Activated CD4-positive, CD25-positive, alpha-beta regulatory T cell treated with anti-CD3 and anti-CD28 coated beads, Interleukin-2, amount 50 U/mL, for 72 hours (primary cell): ENCODE data around the gene SDF4.
"Not testable (repeated sequence)": the region's sequence is repeated elsewhere in the genome, so short reads cannot be mapped to it uniquely, and the experiment has no call there.

Source experiments
- DNase-seq: peaks from one replicate; pipeline ENCODE4 v3.0.0; 2021

The SDF4 gene

GRCh38 chr1:1196431-1197187, 35.2 kb downstream of the SDF4 start:
- DNase-seq: no peak

GRCh38 chr1:1195726-1196125, 36.1 kb downstream of the SDF4 start:
- DNase-seq: not testable (repeated sequence)

- no peak for DNase-seq
Observed at GRCh38 chr1:1194723-1195122, 37.1 kb downstream of the SDF4 start.

GRCh38 chr1:1191734-1192133, 40.1 kb downstream of the SDF4 start:
- no peak for DNase-seq

- no peak for DNase-seq
Observed at GRCh38 chr1:1189111-1189510, 42.7 kb downstream of the SDF4 start.

GRCh38 chr1:1187938-1188337, 43.9 kb downstream of the SDF4 start:
- no peak for DNase-seq

GRCh38 chr1:1185101-1185765, 46.6 kb downstream of the SDF4 start:
- DNase-seq: no peak

GRCh38 chr1:1183833-1184775, 47.7 kb downstream of the SDF4 start:
- no peak for DNase-seq

GRCh38 chr1:1183221-1183747, 48.5 kb downstream of the SDF4 start:
- DNase-seq: no peak

GRCh38 chr1:1182491-1183220, 49.1 kb downstream of the SDF4 start:
- DNase-seq: no peak

- DNase-seq: no peak
Observed at GRCh38 chr1:1181938-1182410, 49.8 kb downstream of the SDF4 start.

- no peak for DNase-seq
Observed at GRCh38 chr1:1181129-1181937, 50.5 kb downstream of the SDF4 start.

- DNase-seq: no peak
Observed at GRCh38 chr1:1179983-1180861, 51.6 kb downstream of the SDF4 start.

GRCh38 chr1:1179346-1179982, 52.3 kb downstream of the SDF4 start:
- DNase-seq: no peak

GRCh38 chr1:1178794-1179331, 52.9 kb downstream of the SDF4 start:
- DNase-seq: no peak

GRCh38 chr1:1177452-1178206, 54.2 kb downstream of the SDF4 start:
- DNase-seq: no peak

GRCh38 chr1:1176931-1177330, 54.9 kb downstream of the SDF4 start:
- no peak for DNase-seq

- not testable (repeated sequence) for DNase-seq
Observed at GRCh38 chr1:1176063-1176761, 55.6 kb downstream of the SDF4 start.
